PFSK-1 (cell line): ENCODE results near the gene CYB561D1.

Experiments used
- FOXP2 ChIP-seq: optimal IDR thresholded peaks from 2 replicates; pipeline ENCODE3; 2011; ENCODE audit warnings: borderline replicate concordance, control low read depth, inconsistent platforms; ENCODE audit not compliant: insufficient read depth; ENCODE audit errors: extremely low read length, extremely low read depth
- POLR2AphosphoS5 ChIP-seq: IDR thresholded peaks from 2 replicates; pipeline ENCODE4 v1.6.1; 2012; ENCODE audit warnings: low read depth, mild to moderate bottlenecking, control low read depth, low read length, moderate library complexity
- REST ChIP-seq, 2 experiments: IDR thresholded peaks; 2 replicates each; pipeline versions ENCODE4 v1.6.1 to v1.8.0; 2011 to 2012; ENCODE audit warnings: low read depth in 2 of 2, low read length in 2 of 2, control low read depth in 1 of 2, inconsistent platforms in 1 of 2, mild to moderate bottlenecking in 1 of 2, moderate library complexity in 1 of 2; ENCODE audit not compliant: insufficient read depth in 1 of 2
- SIN3A ChIP-seq: IDR thresholded peaks from 2 replicates; pipeline ENCODE4 v1.6.1; 2012; ENCODE audit warnings: mild to moderate bottlenecking, low read length, moderate library complexity, borderline replicate concordance; ENCODE audit not compliant: insufficient read depth
- TAF1 ChIP-seq: IDR thresholded peaks from 2 replicates; pipeline ENCODE4 v1.6.1; 2012; ENCODE audit warnings: low read length, control low read depth, borderline replicate concordance; ENCODE audit not compliant: insufficient read depth

The CYB561D1 gene

DNA sequence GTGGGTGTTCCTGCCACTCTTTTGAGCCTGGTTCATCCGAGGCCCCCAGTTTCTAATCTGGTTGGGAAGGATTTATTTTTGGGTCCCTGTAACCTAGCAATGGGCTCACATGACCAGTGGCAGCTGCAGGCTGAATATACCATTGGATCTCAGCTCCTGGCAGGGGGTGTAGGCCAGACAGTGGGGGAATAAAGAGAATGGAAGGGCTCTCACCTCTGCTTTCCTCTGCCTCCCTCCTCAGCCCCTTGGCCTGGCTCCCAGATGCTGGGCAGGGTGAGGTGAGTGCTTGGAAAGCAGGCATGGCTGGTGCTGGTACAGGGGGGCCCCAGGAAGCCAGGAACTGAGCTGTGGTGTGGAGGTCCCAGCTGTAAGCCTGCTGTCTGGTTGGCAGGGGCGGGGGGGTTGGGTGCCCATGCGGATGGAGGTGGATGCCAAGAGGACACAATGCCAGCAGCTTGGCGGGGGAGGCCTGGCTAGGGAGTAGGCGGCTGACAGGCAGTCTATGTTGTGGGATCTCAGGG is 42.1 kb downstream of the CYB561D1 start:
- TF ChIP-seq FOXP2 (no peak), TAF1 (no peak), SIN3A (no peak), REST (IDR thresholded peaks at IDR 0.05; ENCODE audit: insufficient read depth in 1 of 2, low read depth in 2 of 2, low read length in 2 of 2) (no peak), POLR2AphosphoS5 (no peak)

GRCh38 chr1:109537450-109538178 is 43.7 kb downstream of the CYB561D1 start:
- TF ChIP-seq REST (IDR thresholded peaks at IDR 0.05; ENCODE audit: insufficient read depth in 1 of 2, low read depth in 2 of 2, low read length in 2 of 2), result no peak
- TF ChIP-seq TAF1, result no peak

GRCh38 chr1:109538827-109539555 is 45.1 kb downstream of the CYB561D1 start:
- no peak for TF ChIP-seq SIN3A
- no peak for TF ChIP-seq REST (IDR thresholded peaks at IDR 0.05; ENCODE audit: insufficient read depth in 1 of 2, low read depth in 2 of 2, low read length in 2 of 2)
- no peak for TF ChIP-seq TAF1
- no peak for TF ChIP-seq FOXP2

DNA sequence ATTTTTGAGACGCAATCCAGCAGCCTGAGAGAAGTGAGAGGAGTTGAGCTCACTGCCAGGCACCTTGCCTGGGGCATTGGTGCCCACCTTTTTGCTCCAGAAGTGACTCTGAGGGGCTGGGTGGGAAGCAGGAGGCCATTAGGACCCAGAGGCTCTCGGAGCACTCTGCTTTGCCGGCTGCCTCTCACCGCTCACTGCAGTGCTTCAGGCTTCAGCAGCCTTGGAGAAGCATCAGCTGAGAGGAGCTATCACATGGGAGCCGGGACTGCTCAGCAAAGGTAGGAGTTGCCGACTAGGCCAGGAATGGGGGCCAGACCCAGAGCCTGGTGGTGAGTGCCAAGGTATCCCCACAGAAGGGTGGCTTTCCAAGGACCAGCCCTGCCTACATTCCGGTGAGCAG is 45.8 kb downstream of the CYB561D1 start, which contains the start of gene GPR61:
GPR61 (plus strand) TSS at position 197 of the 400 bp plus-strand sequence. CDS start 3,151 bp downstream, outside the sequence.
- no peak for TF ChIP-seq POLR2AphosphoS5
- TF ChIP-seq TAF1, result no peak
- TF ChIP-seq REST (IDR thresholded peaks at IDR 0.05; ENCODE audit: insufficient read depth in 1 of 2, low read depth in 2 of 2, low read length in 2 of 2), result no peak
- no peak for TF ChIP-seq FOXP2
- TF ChIP-seq SIN3A, result no peak
